HepG2 (cell line): ENCODE measurements around the gene PYGL. TPM values are rescaled to one million over a fixed set of nuclear protein-coding genes. Genes with fewer than 3 reads are reported as not detected.

Source experiments
- ISL2 ChIP-seq: sonication (generic); formaldehyde crosslinking; IDR thresholded peaks from 2 replicates; pipeline ENCODE4 v1.5.0; 2020; ENCODE audit warnings: missing genetic modification reagents
- KAT7 ChIP-seq: IDR thresholded peaks from 2 replicates; pipeline ENCODE4 v1.6.1; 2018; ENCODE audit warnings: borderline replicate concordance, missing compliant biosample characterization
- NFRKB ChIP-seq: fragments of 450-650 bp; IDR thresholded peaks from 2 replicates; pipeline ENCODE4 v1.6.1; 2017
- NR1H2 ChIP-seq: sonication (generic); formaldehyde crosslinking; IDR thresholded peaks from 2 replicates; pipeline ENCODE4 v1.8.1; 2022; ENCODE audit warnings: low read depth, missing genetic modification reagents, borderline replicate concordance
- PAXIP1 ChIP-seq: sonication (generic); formaldehyde crosslinking; conservative IDR thresholded peaks from 2 replicates; pipeline ENCODE4 v1.4.0; 2020; ENCODE audit warnings: mild to moderate bottlenecking, missing genetic modification reagents, moderate library complexity
- RAD21 ChIP-seq: fragments of 450-650 bp; formaldehyde crosslinking; IDR thresholded peaks from 2 replicates; pipeline ENCODE4 v1.5.0; 2020; ENCODE audit warnings: mild to moderate bottlenecking
- SP2 ChIP-seq: sonication (generic); formaldehyde crosslinking; IDR thresholded peaks from 2 replicates; pipeline ENCODE4 v1.5.1; 2020; ENCODE audit warnings: mild to moderate bottlenecking, missing genetic modification reagents
- SP4 ChIP-seq: sonication (generic); formaldehyde crosslinking; IDR thresholded peaks from 2 replicates; pipeline ENCODE4 v1.8.1; 2023; ENCODE audit warnings: mild to moderate bottlenecking, missing genetic modification reagents
- XRCC5 ChIP-seq: fragments of 200-400 bp; formaldehyde crosslinking; optimal IDR thresholded peaks from 2 replicates; pipeline ENCODE3; 2017; ENCODE audit warnings: mild to moderate bottlenecking, low read length
- ZC3H4 ChIP-seq: sonication (generic); formaldehyde crosslinking; IDR thresholded peaks from 2 replicates; pipeline ENCODE4 v1.4.0; 2020; ENCODE audit warnings: missing genetic modification reagents, borderline replicate concordance
- ZNF619 ChIP-seq: sonication (generic); formaldehyde crosslinking; IDR thresholded peaks from 2 replicates; pipeline ENCODE4 v1.4.0; 2020; ENCODE audit warnings: mild to moderate bottlenecking, missing genetic modification reagents
- ZNF768 ChIP-seq: sonication (generic); formaldehyde crosslinking; IDR thresholded peaks from 2 replicates; pipeline ENCODE4 v1.4.0; 2020; ENCODE audit warnings: missing genetic modification reagents
- polyA plus RNA-seq, 8 experiments: library from polyadenylated mRNA; depleted of rRNA in 3 of 8; stranded (reverse) in 7 of 8; unstranded in 1 of 8; fragments of >200 nt; fragmentation: Illumina TruSeq in 4 of 8; extraction: Trizol in 4 of 8; gene quantifications; 2 replicates each; pipeline versions ENCODE4 v1.2.1 to v1.2.3, GENCODE V29; 2011 to 2016; ENCODE audit warnings: low read depth in 4 of 8, missing spikeins in 1 of 8, mixed read lengths in 1 of 8; ENCODE audit not compliant: insufficient read depth in 1 of 8
- total RNA-seq, 5 experiments: library from RNA; depleted of rRNA; stranded (reverse); fragments of >200 nt; fragmentation: Illumina TruSeq; extraction: Trizol; gene quantifications; 2 replicates each; pipeline ENCODE4 v1.2.3, GENCODE V29; 2016; ENCODE audit warnings: low read depth in 1 of 5
- TF ChIP-seq, protein P1 (sequence below): sonication (generic); formaldehyde crosslinking; IDR thresholded peaks from 2 replicates; pipeline ENCODE4 v1.4.0; 2020; ENCODE audit warnings: missing genetic modification reagents, mild to moderate bottlenecking, borderline replicate concordance
- TF ChIP-seq, protein P2 (sequence below), 2 experiments: sonication (generic) in 1 of 2; formaldehyde crosslinking in 1 of 2; IDR thresholded peaks; 2 replicates each; pipeline versions ENCODE4 v1.4.0 to v1.6.1; 2018 to 2020; ENCODE audit warnings: missing genetic modification reagents in 2 of 2, borderline replicate concordance in 1 of 2, low read depth in 1 of 2, mild to moderate bottlenecking in 1 of 2, missing biosample characterization in 1 of 2

Gene PYGL
- total and polyA plus RNA-seq, 2 of the 13 experiments (the other 11 are each of a cell fraction or from before 2014, with no cell fraction given), result 98.4 to 110 TPM

- TF ChIP-seq PAXIP1 (no peak; the same call in 1 of the 2 replicates), ZNF619 (no peak), ZNF768 (CRISPR knock-in tag) (peak; percentile 30; the same call in 1 of the 2 replicates), SP2 (no peak), ZC3H4 (CRISPR knock-in tag) (no peak), KAT7 (CRISPR knock-in tag) (0 out of 2 replicates have a peak, but pooled peaks have one; percentile 7), XRCC5 (no peak), ISL2 (CRISPR knock-in tag) (peak; percentile 28; the same call in 1 of the 2 replicates), NFRKB (no peak), NR1H2 (CRISPR knock-in tag) (no peak), SP4 (CRISPR knock-in tag) (peak; percentile 64; the same call in 1 of the 2 replicates), RAD21 (peak; percentile 23)
- TF ChIP-seq, protein P1, sequence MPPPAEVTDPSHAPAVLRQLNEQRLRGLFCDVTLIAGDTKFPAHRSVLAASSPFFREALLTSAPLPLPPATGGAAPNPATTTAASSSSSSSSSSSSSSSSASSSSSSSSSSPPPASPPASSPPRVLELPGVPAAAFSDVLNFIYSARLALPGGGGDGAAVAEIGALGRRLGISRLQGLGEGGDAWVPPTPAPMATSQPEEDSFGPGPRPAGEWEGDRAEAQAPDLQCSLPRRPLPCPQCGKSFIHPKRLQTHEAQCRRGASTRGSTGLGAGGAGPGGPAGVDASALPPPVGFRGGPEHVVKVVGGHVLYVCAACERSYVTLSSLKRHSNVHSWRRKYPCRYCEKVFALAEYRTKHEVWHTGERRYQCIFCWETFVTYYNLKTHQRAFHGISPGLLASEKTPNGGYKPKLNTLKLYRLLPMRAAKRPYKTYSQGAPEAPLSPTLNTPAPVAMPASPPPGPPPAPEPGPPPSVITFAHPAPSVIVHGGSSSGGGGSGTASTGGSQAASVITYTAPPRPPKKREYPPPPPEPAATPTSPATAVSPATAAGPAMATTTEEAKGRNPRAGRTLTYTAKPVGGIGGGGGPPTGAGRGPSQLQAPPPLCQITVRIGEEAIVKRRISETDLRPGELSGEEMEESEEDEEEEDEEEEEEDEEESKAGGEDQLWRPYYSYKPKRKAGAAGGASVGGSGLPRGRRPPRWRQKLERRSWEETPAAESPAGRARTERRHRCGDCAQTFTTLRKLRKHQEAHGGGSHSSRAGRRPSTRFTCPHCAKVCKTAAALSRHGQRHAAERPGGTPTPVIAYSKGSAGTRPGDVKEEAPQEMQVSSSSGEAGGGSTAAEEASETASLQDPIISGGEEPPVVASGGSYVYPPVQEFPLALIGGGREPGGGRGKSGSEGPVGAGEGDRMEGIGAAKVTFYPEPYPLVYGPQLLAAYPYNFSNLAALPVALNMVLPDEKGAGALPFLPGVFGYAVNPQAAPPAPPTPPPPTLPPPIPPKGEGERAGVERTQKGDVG, result no peak
- TF ChIP-seq, protein P2, sequence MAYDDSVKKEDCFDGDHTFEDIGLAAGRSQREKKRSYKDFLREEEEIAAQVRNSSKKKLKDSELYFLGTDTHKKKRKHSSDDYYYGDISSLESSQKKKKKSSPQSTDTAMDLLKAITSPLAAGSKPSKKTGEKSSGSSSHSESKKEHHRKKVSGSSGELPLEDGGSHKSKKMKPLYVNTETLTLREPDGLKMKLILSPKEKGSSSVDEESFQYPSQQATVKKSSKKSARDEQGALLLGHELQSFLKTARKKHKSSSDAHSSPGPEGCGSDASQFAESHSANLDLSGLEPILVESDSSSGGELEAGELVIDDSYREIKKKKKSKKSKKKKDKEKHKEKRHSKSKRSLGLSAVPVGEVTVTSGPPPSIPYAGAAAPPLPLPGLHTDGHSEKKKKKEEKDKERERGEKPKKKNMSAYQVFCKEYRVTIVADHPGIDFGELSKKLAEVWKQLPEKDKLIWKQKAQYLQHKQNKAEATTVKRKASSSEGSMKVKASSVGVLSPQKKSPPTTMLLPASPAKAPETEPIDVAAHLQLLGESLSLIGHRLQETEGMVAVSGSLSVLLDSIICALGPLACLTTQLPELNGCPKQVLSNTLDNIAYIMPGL (CRISPR knock-in tag; IDR thresholded peaks at IDR 0.05; ENCODE audit: borderline replicate concordance in 1 of 2, low read depth in 1 of 2), result peak; percentile 51 to 70; a peak in 3 of 4 replicates
Measured at GRCh38 chr14:50943943-50944646, at the start of gene PYGL (continued).
